ENCODE data around the gene A4GNT. TPM values are rescaled to one million over a fixed set of nuclear protein-coding genes. Genes with fewer than 3 reads are reported as not detected.
"Not testable (repeated sequence)": the region's sequence is repeated elsewhere in the genome, so short reads cannot be mapped to it uniquely, and the experiment has no call there.

A4GNT gene
- total and polyA plus RNA-seq, 12 donors = not detected

- H3K4me1 ChIP-seq (replicated peaks in 1 of 2) = no peaks in the 10 kb centered on the region
- H3K27ac ChIP-seq = no peak overlapping the region
- DNase-seq = no peak
- H3K36me3 ChIP-seq (replicated peaks in 1 of 2) = peaks cover 0 to 6% of the 10 kb centered on the region in 2 donors
- 45 to 50% (median 48%) methylated on average over 2 of the region's 2 CpGs for WGBS, 4 donors
- intact Hi-C loops (cut with DNase I) = no loop called here
- H3K27me3 ChIP-seq = no peaks in the 10 kb centered on the region
- TF ChIP-seq CTCF (IDR thresholded peaks at IDR 0.05) = no peak
- TF ChIP-seq POLR2A (IDR thresholded peaks at IDR 0.05) = no peak
- no peak overlapping the region for H3K4me3 ChIP-seq
- H3K9me3 ChIP-seq (replicated peaks in 1 of 3) = no peaks in the 10 kb centered on the region
These were observed 38.5 kb downstream of the A4GNT start for GRCh38 chr3:138093721-138094120.

GRCh38 chr3:138092023-138092422 is 40.2 kb downstream of the A4GNT start:
- Histone ChIP-seq H3K4me3 (no peak overlapping the region), H3K4me1 (replicated peaks in 1 of 2) (no peaks in the 10 kb centered on the region), H3K36me3 (replicated peaks in 1 of 2) (peaks cover 0 to 7% of the 10 kb centered on the region in 2 donors), H3K27ac (no peak overlapping the region), H3K9me3 (replicated peaks in 1 of 3) (no peaks in the 10 kb centered on the region), H3K27me3 (no peaks in the 10 kb centered on the region)
- intact Hi-C loops (cut with DNase I) = no loop called here
- WGBS, 4 donors = 68 to 74% (median 72%) methylated on average over 2 of the region's 2 CpGs
- TF ChIP-seq POLR2A (IDR thresholded peaks at IDR 0.05) (no peak), CTCF (IDR thresholded peaks at IDR 0.05) (no peak)
- no peak for DNase-seq

- WGBS, 4 donors = 89 to 92% (median 90%) methylated on average over 3 of the region's 3 CpGs
- intact Hi-C loops (cut with DNase I) = no loop called here
- peaks cover 0 to 10% of the 10 kb centered on the region in 2 donors for H3K36me3 ChIP-seq (replicated peaks in 1 of 2)
These were observed 43.1 kb downstream of the A4GNT start for GRCh38 chr3:138089091-138089490.

GRCh38 chr3:138085745-138086144 is 46.4 kb downstream of the A4GNT start:
- H3K4me3 ChIP-seq; H3K4me1 ChIP-seq (replicated peaks in 1 of 2); H3K9me3 ChIP-seq (replicated peaks in 1 of 3); H3K27me3 ChIP-seq; intact Hi-C loops (cut with DNase I); H3K27ac ChIP-seq; DNase-seq: not testable (repeated sequence)
- 88 to 100% (median 97%) methylated on average over 1 to 2 of the region's 3 CpGs for WGBS, 4 donors
- H3K36me3 ChIP-seq (replicated peaks in 1 of 2) = peaks cover 0 to 14% of the 10 kb centered on the region in 2 donors

More at GRCh38 chr3:138089091-138089490, 43.1 kb downstream of the A4GNT start:
- DNase-seq = no peak
- Histone ChIP-seq H3K27ac (no peak overlapping the region), H3K4me3 (no peak overlapping the region), H3K9me3 (replicated peaks in 1 of 3) (no peaks in the 10 kb centered on the region), H3K4me1 (replicated peaks in 1 of 2) (no peaks in the 10 kb centered on the region), H3K27me3 (no peaks in the 10 kb centered on the region)
- no peak for TF ChIP-seq POLR2A (IDR thresholded peaks at IDR 0.05)
- no peak for TF ChIP-seq CTCF (IDR thresholded peaks at IDR 0.05)

- Histone ChIP-seq H3K27ac (no peak overlapping the region), H3K4me3 (no peak overlapping the region), H3K9me3 (replicated peaks in 1 of 3) (no peaks in the 10 kb centered on the region), H3K36me3 (replicated peaks in 1 of 2) (peaks cover 0 to 24% of the 10 kb centered on the region in 2 donors), H3K4me1 (replicated peaks in 1 of 2) (no peaks in the 10 kb centered on the region), H3K27me3 (no peaks in the 10 kb centered on the region)
- intact Hi-C loops (cut with DNase I) = no loop called here
- no peak for TF ChIP-seq CTCF (IDR thresholded peaks at IDR 0.05)
- TF ChIP-seq POLR2A (IDR thresholded peaks at IDR 0.05) = no peak
- no peak for DNase-seq
These were observed 48.0 kb downstream of the A4GNT start for GRCh38 chr3:138084196-138084595.
